ENCODE data around the gene PLEKHA7.

DNA sequence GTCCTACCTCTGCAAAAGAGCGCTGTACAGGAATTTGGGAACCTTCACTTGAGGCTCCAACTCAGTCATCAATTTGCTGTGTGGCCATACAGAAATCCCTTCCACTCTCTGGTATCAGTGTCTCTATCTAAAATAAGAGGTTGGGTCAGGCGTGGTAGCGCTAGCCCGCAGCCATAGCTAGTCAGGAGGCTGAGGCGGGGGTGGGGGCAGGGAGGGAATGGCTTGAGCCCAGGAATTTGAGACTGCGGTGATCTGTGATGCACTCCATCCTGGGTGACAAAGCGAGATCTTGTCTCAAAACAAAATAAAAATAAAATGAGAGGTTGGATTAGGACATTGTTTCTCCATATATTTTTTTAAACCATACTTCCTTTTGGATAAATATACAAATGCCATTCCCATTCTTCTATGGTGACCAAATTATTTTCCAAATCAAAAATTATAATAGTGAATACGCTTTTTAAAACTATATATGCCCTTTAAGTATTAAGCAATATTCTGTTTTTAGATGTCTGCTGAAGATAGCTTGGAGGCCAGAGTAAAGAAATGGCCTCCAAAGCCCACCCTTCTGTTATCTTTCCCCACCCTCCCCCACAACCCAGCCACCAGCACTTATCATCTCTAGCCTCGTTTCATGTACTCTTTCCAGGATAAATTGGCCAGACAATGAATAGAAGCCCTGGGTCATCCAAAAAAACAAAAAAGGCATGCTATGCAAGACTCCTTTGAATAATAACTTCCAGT, 87.2 kb downstream of the PLEKHA7 start:
- TF ChIP-seq, protein P1, sequence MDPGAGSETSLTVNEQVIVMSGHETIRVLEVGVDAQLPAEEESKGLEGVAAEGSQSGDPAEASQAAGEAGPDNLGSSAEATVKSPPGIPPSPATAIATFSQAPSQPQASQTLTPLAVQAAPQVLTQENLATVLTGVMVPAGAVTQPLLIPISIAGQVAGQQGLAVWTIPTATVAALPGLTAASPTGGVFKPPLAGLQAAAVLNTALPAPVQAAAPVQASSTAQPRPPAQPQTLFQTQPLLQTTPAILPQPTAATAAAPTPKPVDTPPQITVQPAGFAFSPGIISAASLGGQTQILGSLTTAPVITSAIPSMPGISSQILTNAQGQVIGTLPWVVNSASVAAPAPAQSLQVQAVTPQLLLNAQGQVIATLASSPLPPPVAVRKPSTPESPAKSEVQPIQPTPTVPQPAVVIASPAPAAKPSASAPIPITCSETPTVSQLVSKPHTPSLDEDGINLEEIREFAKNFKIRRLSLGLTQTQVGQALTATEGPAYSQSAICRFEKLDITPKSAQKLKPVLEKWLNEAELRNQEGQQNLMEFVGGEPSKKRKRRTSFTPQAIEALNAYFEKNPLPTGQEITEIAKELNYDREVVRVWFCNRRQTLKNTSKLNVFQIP (CRISPR knock-in tag; IDR thresholded peaks at IDR 0.05; ENCODE audit: borderline replicate concordance, low read depth) = no peak
- TF ChIP-seq ZFP3 (CRISPR knock-in tag; IDR thresholded peaks at IDR 0.05) (no peak), BACH2 (CRISPR knock-in tag; IDR thresholded peaks at IDR 0.05; ENCODE audit: borderline replicate concordance) (no peak)
- TF ChIP-seq, protein P2, sequence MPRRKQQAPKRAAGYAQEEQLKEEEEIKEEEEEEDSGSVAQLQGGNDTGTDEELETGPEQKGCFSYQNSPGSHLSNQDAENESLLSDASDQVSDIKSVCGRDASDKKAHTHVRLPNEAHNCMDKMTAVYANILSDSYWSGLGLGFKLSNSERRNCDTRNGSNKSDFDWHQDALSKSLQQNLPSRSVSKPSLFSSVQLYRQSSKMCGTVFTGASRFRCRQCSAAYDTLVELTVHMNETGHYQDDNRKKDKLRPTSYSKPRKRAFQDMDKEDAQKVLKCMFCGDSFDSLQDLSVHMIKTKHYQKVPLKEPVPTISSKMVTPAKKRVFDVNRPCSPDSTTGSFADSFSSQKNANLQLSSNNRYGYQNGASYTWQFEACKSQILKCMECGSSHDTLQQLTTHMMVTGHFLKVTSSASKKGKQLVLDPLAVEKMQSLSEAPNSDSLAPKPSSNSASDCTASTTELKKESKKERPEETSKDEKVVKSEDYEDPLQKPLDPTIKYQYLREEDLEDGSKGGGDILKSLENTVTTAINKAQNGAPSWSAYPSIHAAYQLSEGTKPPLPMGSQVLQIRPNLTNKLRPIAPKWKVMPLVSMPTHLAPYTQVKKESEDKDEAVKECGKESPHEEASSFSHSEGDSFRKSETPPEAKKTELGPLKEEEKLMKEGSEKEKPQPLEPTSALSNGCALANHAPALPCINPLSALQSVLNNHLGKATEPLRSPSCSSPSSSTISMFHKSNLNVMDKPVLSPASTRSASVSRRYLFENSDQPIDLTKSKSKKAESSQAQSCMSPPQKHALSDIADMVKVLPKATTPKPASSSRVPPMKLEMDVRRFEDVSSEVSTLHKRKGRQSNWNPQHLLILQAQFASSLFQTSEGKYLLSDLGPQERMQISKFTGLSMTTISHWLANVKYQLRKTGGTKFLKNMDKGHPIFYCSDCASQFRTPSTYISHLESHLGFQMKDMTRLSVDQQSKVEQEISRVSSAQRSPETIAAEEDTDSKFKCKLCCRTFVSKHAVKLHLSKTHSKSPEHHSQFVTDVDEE (CRISPR knock-in tag; IDR thresholded peaks at IDR 0.05) = no peak

All from SK-N-SH treated with all-trans-retinoic acid at 6 μM for 48 hours (cell line).